ENCODE results near the gene GNS.
A peak's percentile ranks its signal among the peaks of the same experiment; 100 is the strongest.
"Not testable (repeated sequence)": the region's sequence is repeated elsewhere in the genome, so short reads cannot be mapped to it uniquely, and the experiment has no call there.

Gene GNS

GRCh38 chr12:64695550-64695949 is 63.7 kb downstream of the GNS start:
- no peak for DNase-seq (ENCODE audit: low spot score)

- no peak for DNase-seq (ENCODE audit: low spot score)
These were observed 64.8 kb downstream of the GNS start for GRCh38 chr12:64694130-64695040.

GRCh38 chr12:64691795-64692583 is 67.2 kb downstream of the GNS start:
- DNase-seq (ENCODE audit: low spot score) = no peak

GRCh38 chr12:64691227-64691794 is 67.9 kb downstream of the GNS start:
- DNase-seq (ENCODE audit: low spot score) = no peak

- not testable (repeated sequence) for DNase-seq (ENCODE audit: low spot score)
These were observed 69.0 kb downstream of the GNS start for GRCh38 chr12:64690236-64690635.

- no peak for DNase-seq (ENCODE audit: low spot score)
These were observed 70.5 kb downstream of the GNS start for GRCh38 chr12:64688715-64689114.

- no peak for DNase-seq (ENCODE audit: low spot score)
These were observed 71.0 kb downstream of the GNS start for GRCh38 chr12:64688219-64688618.

GRCh38 chr12:64687816-64688215 is 71.4 kb downstream of the GNS start:
- peak; percentile 50 for DNase-seq (ENCODE audit: low spot score)

GRCh38 chr12:64685605-64686004 is 73.6 kb downstream of the GNS start:
- DNase-seq (ENCODE audit: low spot score) = no peak

- DNase-seq (ENCODE audit: low spot score) = no peak
These were observed 74.2 kb downstream of the GNS start for GRCh38 chr12:64685050-64685449.

- DNase-seq (ENCODE audit: low spot score) = no peak
These were observed 75.2 kb downstream of the GNS start for GRCh38 chr12:64683816-64684543.

- DNase-seq (ENCODE audit: low spot score) = peak; percentile 52
These were observed 76.5 kb downstream of the GNS start for GRCh38 chr12:64682572-64683277.

- DNase-seq (ENCODE audit: low spot score) = no peak
These were observed 77.8 kb downstream of the GNS start for GRCh38 chr12:64681200-64682052.

GRCh38 chr12:64680235-64680634 is 79.0 kb downstream of the GNS start:
- DNase-seq (ENCODE audit: low spot score) = no peak

GRCh38 chr12:64679487-64680001 is 79.7 kb downstream of the GNS start:
- DNase-seq (ENCODE audit: low spot score) = peak; percentile 80

- no peak for DNase-seq (ENCODE audit: low spot score)
These were observed 80.4 kb downstream of the GNS start for GRCh38 chr12:64678835-64679234.

GRCh38 chr12:64678248-64678647 is 81.0 kb downstream of the GNS start:
- DNase-seq (ENCODE audit: low spot score) = no peak

GRCh38 chr12:64675795-64676194 is 83.4 kb downstream of the GNS start:
- peak; percentile 32 for DNase-seq (ENCODE audit: low spot score)

GRCh38 chr12:64674367-64674922 is 84.8 kb downstream of the GNS start:
- DNase-seq (ENCODE audit: low spot score) = no peak
